GM23338 (cell line): ENCODE data around the gene DUOX1. TPM values are rescaled to one million over a fixed set of nuclear protein-coding genes. Genes with fewer than 3 reads are reported as not detected.
A peak's percentile ranks its signal among the peaks of the same experiment; 100 is the strongest.
"Not testable (repeated sequence)": the region's sequence is repeated elsewhere in the genome, so short reads cannot be mapped to it uniquely, and the experiment has no call there.

Experiments
- ATAC-seq: fragments of 200-7000 bp; cut with Tn5 transposase; 3 replicates; pipeline ENCODE4 v1.9.1; 2020
- DNase-seq: peaks from one replicate; pipeline ENCODE4 v3.0.0-alpha.2; 2015; ENCODE audit warnings: low spot score
- H2AFZ ChIP-seq: fragments of 200-600 bp; sonication (generic); 2 replicates; pipeline ENCODE4 v1.8.0; 2016; ENCODE audit warnings: antibody characterized with exemption, mild to moderate bottlenecking, moderate library complexity
- H3F3A ChIP-seq: fragments of 200-600 bp; sonication (generic); replicated peaks from 2 replicates; pipeline ENCODE4 v1.8.0; 2017; ENCODE audit warnings: antibody characterized with exemption, mixed run types, low read depth
- H3K27ac ChIP-seq: fragments of 200-600 bp; sonication (generic); 2 replicates; pipeline ENCODE4 v1.6.1; 2016; ENCODE audit warnings: low read depth
- H3K27me3 ChIP-seq: fragments of 200-600 bp; sonication (generic); 2 replicates; pipeline ENCODE4 v1.8.0; 2016; ENCODE audit warnings: mild to moderate bottlenecking, mixed run types, moderate library complexity; ENCODE audit not compliant: insufficient read depth
- H3K36me3 ChIP-seq: fragments of 200-600 bp; sonication (generic); 2 replicates; pipeline ENCODE4 v1.8.0; 2016; ENCODE audit warnings: mild to moderate bottlenecking; ENCODE audit not compliant: insufficient read depth
- H3K4me1 ChIP-seq: fragments of 200-600 bp; sonication (generic); 2 replicates; pipeline ENCODE4 v1.8.0; 2016; ENCODE audit warnings: mild to moderate bottlenecking, moderate library complexity; ENCODE audit not compliant: insufficient read depth
- H3K4me2 ChIP-seq: fragments of 200-600 bp; sonication (generic); 2 replicates; pipeline ENCODE4 v1.7.1; 2017; ENCODE audit warnings: mixed run types
- H3K4me3 ChIP-seq: fragments of 200-600 bp; sonication (generic); 2 replicates; pipeline ENCODE4 v1.6.1; 2016; ENCODE audit warnings: mixed run types
- H3K79me2 ChIP-seq: fragments of 200-600 bp; sonication (generic); replicated peaks from 2 replicates; pipeline ENCODE4 v1.8.0; 2017; ENCODE audit warnings: mild to moderate bottlenecking; ENCODE audit not compliant: insufficient read depth
- H3K9me2 ChIP-seq: fragments of 200-600 bp; sonication (generic); 2 replicates; pipeline ENCODE4 v1.8.0; 2017; ENCODE audit not compliant: insufficient read depth
- H4K20me1 ChIP-seq: fragments of 200-600 bp; sonication (generic); replicated peaks from 2 replicates; pipeline ENCODE4 v1.8.0; 2017; ENCODE audit warnings: mild to moderate bottlenecking; ENCODE audit not compliant: insufficient read depth
- H3K27ac Mint-ChIP-seq: 2 replicates; pipeline ENCODE4 v1.8.0; 2020; ENCODE audit warnings: inconsistent platforms, mild to moderate bottlenecking, moderate library complexity, mixed read lengths
- H3K27me3 Mint-ChIP-seq: 3 replicates; pipeline ENCODE4 v1.8.0; 2022; ENCODE audit warnings: low read depth, mild to moderate bottlenecking, moderate library complexity, mixed read lengths, inconsistent platforms; ENCODE audit not compliant: insufficient read depth, poor library complexity
- H3K36me3 Mint-ChIP-seq: 3 replicates; pipeline ENCODE4 v1.8.0; 2021; ENCODE audit warnings: low read depth, mild to moderate bottlenecking, inconsistent platforms, moderate library complexity, mixed read lengths
- H3K4me1 Mint-ChIP-seq: 3 replicates; pipeline ENCODE4 v1.8.0; 2020; ENCODE audit warnings: mild to moderate bottlenecking, inconsistent platforms, mixed read lengths
- H3K4me3 Mint-ChIP-seq: 3 replicates; pipeline ENCODE4 v1.8.0; 2021; ENCODE audit warnings: moderate library complexity, mild to moderate bottlenecking, inconsistent platforms, mixed read lengths
- H3K9me3 Mint-ChIP-seq: 3 replicates; pipeline ENCODE4 v1.8.0; 2020; ENCODE audit warnings: moderate library complexity, mild to moderate bottlenecking, inconsistent platforms, mixed read lengths
- EZH2 ChIP-seq: fragments of 200-600 bp; sonication (generic); IDR thresholded peaks from one replicate; pipeline ENCODE4 v1.8.0; 2017; ENCODE audit warnings: antibody characterized with exemption, mild to moderate bottlenecking, low read depth; ENCODE audit not compliant: unreplicated experiment
- JUNB ChIP-seq: IDR thresholded peaks from one replicate; pipeline ENCODE4 v1.6.1; 2016; ENCODE audit warnings: antibody characterized with exemption; ENCODE audit not compliant: unreplicated experiment
- ZNF462 ChIP-seq: fragments of 250-450 bp; sonication (Bioruptor Pico); IDR thresholded peaks from 2 replicates; pipeline ENCODE4 v1.5.0; 2020; ENCODE audit warnings: mild to moderate bottlenecking, moderate library complexity
- long read RNA-seq: library from polyadenylated mRNA; unstranded; transcript quantifications from one replicate; pipeline ENCODE4 v2.0.0, GENCODE V29; 2020; ENCODE audit not compliant: unreplicated experiment
- polyA plus RNA-seq: library from polyadenylated mRNA; unstranded; fragments of >200 nt; fragmentation: Nextera tagmentation; extraction: Ambion mirVana; gene quantifications from 2 replicates; pipeline ENCODE4 v1.2.1, GENCODE V29; 2016
- total RNA-seq: library from RNA; depleted of rRNA; stranded (reverse); fragments of >200 nt; shearing (Covaris generic); gene quantifications from 2 replicates; pipeline ENCODE4 v1.2.3, GENCODE V29; 2014; rRNA removed
- TF ChIP-seq, protein P1 (sequence below): IDR thresholded peaks from 2 replicates; pipeline ENCODE4 v1.6.1; 2016; ENCODE audit warnings: antibody characterized with exemption

The DUOX1 gene
- total RNA-seq (0.69 and 2.1 TPM in 2 replicates), polyA plus RNA-seq (0.66 and 0.73 TPM in 2 replicates)
- long read RNA-seq: 0 reads

DNA sequence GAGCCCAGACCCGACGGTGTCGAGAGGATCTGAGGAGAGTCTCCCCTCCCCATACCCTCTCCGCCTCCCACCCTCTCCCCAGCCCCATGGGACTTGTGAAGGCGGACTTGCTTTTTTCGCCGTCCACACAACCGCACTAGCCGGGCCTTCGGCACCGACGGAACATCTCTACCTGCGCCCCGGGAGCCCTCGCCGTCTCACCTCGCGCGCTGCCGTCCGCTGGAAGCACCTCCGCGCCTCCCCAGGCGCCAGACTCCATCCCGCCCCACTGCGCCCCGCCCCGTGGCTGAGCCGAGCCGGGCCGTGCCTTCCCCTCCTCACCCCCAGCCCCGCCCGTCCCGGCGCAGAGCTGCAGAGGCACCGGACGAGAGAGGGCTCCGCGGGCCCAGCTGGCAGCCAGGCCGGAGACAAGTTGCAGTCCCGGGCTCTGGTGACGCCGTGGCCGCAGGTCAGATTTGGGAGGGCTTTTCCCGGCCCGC lies at the start of gene DUOX1, which contains the start of gene DUOXA1:
TSS of gene DUOX1 (plus strand) at position 344 of the 479 bp plus-strand sequence. CDS start 1,973 bp downstream, outside the sequence.
TSS of gene DUOXA1 (minus strand) at position 229 of the 479 bp plus-strand sequence. CDS start 6,865 bp downstream, outside the sequence.
- H3F3A ChIP-seq: no peaks in the 10 kb centered on the region
- H3K27ac ChIP-seq: no peak within 1 kb of the TSS
- Mint-ChIP-seq H3K4me1 (peaks cover 5% of the 10 kb centered on the region; the same call in 2 of the 3 replicates), H3K27ac (no peak within 1 kb of the TSS), H3K27me3 (peaks cover 81% of the 10 kb centered on the region), H3K36me3 (no peaks in the 10 kb centered on the region; the same call in 2 of the 3 replicates), H3K4me3 (peak within 1 kb of the TSS; percentile 71), H3K9me3 (no peaks in the 10 kb centered on the region; the same call in 2 of the 3 replicates)
- peak within 1 kb of the TSS; percentile 63 for H3K4me3 ChIP-seq
- H2AFZ ChIP-seq: peak within 1 kb of the TSS; percentile 95
- H3K4me2 ChIP-seq: peak within 1 kb of the TSS; percentile 87
- H3K4me1 ChIP-seq: peaks cover 16% of the 10 kb centered on the region; the same call in 1 of the 2 replicates
- ATAC-seq (peak; percentile 86), DNase-seq (peak; percentile 75)
- H4K20me1 ChIP-seq: no peaks in the 10 kb centered on the region; the same call in 1 of the 2 replicates
- H3K79me2 ChIP-seq: no peaks in the 10 kb centered on the region
- no peaks in the 10 kb centered on the region for H3K9me2 ChIP-seq
- TF ChIP-seq EZH2 (peak; percentile 83), ZNF462 (CRISPR knock-in tag) (no peak), JUNB (no peak)
- TF ChIP-seq, protein P1, sequence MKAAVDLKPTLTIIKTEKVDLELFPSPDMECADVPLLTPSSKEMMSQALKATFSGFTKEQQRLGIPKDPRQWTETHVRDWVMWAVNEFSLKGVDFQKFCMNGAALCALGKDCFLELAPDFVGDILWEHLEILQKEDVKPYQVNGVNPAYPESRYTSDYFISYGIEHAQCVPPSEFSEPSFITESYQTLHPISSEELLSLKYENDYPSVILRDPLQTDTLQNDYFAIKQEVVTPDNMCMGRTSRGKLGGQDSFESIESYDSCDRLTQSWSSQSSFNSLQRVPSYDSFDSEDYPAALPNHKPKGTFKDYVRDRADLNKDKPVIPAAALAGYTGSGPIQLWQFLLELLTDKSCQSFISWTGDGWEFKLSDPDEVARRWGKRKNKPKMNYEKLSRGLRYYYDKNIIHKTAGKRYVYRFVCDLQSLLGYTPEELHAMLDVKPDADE: no peak
- H3K36me3 ChIP-seq: no peaks in the 10 kb centered on the region
- peaks cover 100% of the 10 kb centered on the region for H3K27me3 ChIP-seq

DNA sequence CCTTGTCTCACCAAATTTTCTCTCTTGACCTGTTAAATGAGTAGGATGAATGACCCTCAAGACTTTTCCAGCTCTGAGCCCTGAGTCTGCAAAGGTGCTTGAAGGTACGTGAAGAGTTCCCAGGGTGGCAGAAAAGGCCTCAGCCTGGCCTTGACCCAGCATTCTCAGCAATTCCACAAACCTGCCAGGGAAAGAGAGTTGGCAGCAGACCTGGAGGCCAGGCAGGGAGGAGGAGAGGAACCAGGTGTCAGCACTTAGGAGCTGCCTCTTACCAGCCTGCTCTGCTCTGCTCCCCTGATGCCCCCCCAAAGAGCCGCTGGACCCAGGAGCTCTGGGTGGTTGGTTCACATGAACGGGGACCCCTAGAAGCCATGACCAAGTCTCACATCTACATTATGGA lies 49.2 kb upstream of the DUOX1 start:
- ATAC-seq, H3K27ac ChIP-seq, H3K27ac Mint-ChIP-seq: not testable (repeated sequence)

DNA sequence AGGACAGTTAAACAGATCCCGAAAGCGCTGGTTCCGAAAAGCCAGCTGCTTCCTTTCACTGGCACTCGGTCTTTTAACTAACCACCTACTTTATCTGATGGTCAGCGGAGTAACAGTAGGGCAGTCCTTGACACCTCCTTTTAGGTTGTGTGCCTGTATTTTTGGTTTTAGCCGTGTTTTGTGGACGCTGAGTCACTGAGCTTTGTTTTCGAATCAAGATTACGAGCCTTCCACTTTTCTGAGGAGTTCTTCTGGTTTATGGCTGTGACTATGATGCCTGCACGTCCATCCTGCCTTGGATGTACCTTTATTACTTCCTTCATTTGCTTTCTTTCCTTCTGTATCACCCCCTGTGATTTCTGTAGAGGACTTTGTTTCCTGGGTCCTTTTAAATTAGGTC lies 47.4 kb upstream of the DUOX1 start:
- not testable (repeated sequence) for H3K27ac Mint-ChIP-seq, H3K36me3 ChIP-seq, H3K27ac ChIP-seq, H3K4me3 Mint-ChIP-seq, H3K4me1 Mint-ChIP-seq, DNase-seq, H3K9me2 ChIP-seq, ATAC-seq, H2AFZ ChIP-seq, H3K27me3 ChIP-seq, H3K79me2 ChIP-seq, H3K4me1 ChIP-seq, H3K4me3 ChIP-seq, H3K9me3 Mint-ChIP-seq, H3K36me3 Mint-ChIP-seq, H3F3A ChIP-seq, H3K4me2 ChIP-seq, H3K27me3 Mint-ChIP-seq, H4K20me1 ChIP-seq

More for the DNA sequence above, 49.2 kb upstream of the DUOX1 start:
- H3K36me3 Mint-ChIP-seq, H3K4me1 ChIP-seq, H3K36me3 ChIP-seq, H3K4me1 Mint-ChIP-seq, H3K9me2 ChIP-seq, H2AFZ ChIP-seq, H3K4me3 Mint-ChIP-seq, H4K20me1 ChIP-seq, H3K9me3 Mint-ChIP-seq, H3K79me2 ChIP-seq, H3K27me3 ChIP-seq, H3K4me2 ChIP-seq, H3K4me3 ChIP-seq, H3K27me3 Mint-ChIP-seq, DNase-seq, H3F3A ChIP-seq: not testable (repeated sequence)
